HepG2 (cell line): ENCODE data around the gene STXBP4. TPM values are rescaled to one million over a fixed set of nuclear protein-coding genes. Genes with fewer than 3 reads are reported as not detected.

Source experiments
- GTF3A ChIP-seq: sonication (generic); formaldehyde crosslinking; conservative IDR thresholded peaks from 2 replicates; pipeline ENCODE4 v1.4.0; 2020; ENCODE audit warnings: mild to moderate bottlenecking, missing genetic modification reagents
- MAFG ChIP-seq: sonication (generic); formaldehyde crosslinking; IDR thresholded peaks from 2 replicates; pipeline ENCODE4 v1.5.1; 2020; ENCODE audit warnings: mild to moderate bottlenecking, missing genetic modification reagents
- U2AF2 ChIP-seq: fragments of 200-400 bp; formaldehyde crosslinking; IDR thresholded peaks from 2 replicates; pipeline ENCODE4 v1.6.1; 2017; ENCODE audit warnings: low read depth, mild to moderate bottlenecking, low read length
- ZNF552 ChIP-seq: sonication (generic); formaldehyde crosslinking; IDR thresholded peaks from 2 replicates; pipeline ENCODE4 v1.9.0; 2022; ENCODE audit warnings: missing genetic modification reagents, mild to moderate bottlenecking, borderline replicate concordance
- polyA plus RNA-seq, 8 experiments: library from polyadenylated mRNA; depleted of rRNA in 3 of 8; stranded (reverse) in 7 of 8; unstranded in 1 of 8; fragments of >200 nt; fragmentation: Illumina TruSeq in 4 of 8; extraction: Trizol in 4 of 8; gene quantifications; 2 replicates each; pipeline versions ENCODE4 v1.2.1 to v1.2.3, GENCODE V29; 2011 to 2016; ENCODE audit warnings: low read depth in 4 of 8, missing spikeins in 1 of 8, mixed read lengths in 1 of 8; ENCODE audit not compliant: insufficient read depth in 1 of 8
- total RNA-seq, 5 experiments: library from RNA; depleted of rRNA; stranded (reverse); fragments of >200 nt; fragmentation: Illumina TruSeq; extraction: Trizol; gene quantifications; 2 replicates each; pipeline ENCODE4 v1.2.3, GENCODE V29; 2016; ENCODE audit warnings: low read depth in 1 of 5
- TF ChIP-seq, protein P1 (sequence below), 2 experiments: fragments of 450-650 bp in 1 of 2; sonication (generic) in 1 of 2; formaldehyde crosslinking in 1 of 2; IDR thresholded peaks; 2 replicates each; pipeline versions ENCODE4 v1.6.1 to v1.8.0; 2016 to 2022; ENCODE audit warnings: antibody characterized with exemption in 1 of 2, mild to moderate bottlenecking in 1 of 2, missing genetic modification reagents in 1 of 2
- TF ChIP-seq, protein P2 (sequence below): sonication (generic); formaldehyde crosslinking; IDR thresholded peaks from 2 replicates; pipeline ENCODE4 v1.4.0; 2020; ENCODE audit warnings: missing genetic modification reagents

The STXBP4 gene
- total and polyA plus RNA-seq, 2 of the 13 experiments (the other 11 are each of a cell fraction or from before 2014, with no cell fraction given): 8.5 to 36.1 TPM

DNA sequence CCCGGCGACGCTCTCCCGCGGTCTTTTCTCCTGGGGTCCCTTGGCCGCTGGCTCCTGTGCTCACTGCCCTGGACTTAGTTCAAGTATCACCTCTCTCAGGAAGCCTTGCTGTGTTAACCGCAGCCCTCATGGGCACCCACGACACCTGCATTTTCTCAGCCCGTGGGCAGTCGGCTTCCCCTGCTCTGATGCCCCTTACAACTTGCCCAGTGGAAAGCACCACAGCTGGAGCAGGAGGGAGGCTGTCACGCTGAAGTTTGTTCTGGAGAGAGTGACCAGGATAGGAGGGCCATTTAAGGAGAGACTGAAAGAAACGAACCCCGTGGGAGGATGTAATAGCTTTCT is 395 bp downstream of the STXBP4 start (continued):
- TF ChIP-seq, protein P1, sequence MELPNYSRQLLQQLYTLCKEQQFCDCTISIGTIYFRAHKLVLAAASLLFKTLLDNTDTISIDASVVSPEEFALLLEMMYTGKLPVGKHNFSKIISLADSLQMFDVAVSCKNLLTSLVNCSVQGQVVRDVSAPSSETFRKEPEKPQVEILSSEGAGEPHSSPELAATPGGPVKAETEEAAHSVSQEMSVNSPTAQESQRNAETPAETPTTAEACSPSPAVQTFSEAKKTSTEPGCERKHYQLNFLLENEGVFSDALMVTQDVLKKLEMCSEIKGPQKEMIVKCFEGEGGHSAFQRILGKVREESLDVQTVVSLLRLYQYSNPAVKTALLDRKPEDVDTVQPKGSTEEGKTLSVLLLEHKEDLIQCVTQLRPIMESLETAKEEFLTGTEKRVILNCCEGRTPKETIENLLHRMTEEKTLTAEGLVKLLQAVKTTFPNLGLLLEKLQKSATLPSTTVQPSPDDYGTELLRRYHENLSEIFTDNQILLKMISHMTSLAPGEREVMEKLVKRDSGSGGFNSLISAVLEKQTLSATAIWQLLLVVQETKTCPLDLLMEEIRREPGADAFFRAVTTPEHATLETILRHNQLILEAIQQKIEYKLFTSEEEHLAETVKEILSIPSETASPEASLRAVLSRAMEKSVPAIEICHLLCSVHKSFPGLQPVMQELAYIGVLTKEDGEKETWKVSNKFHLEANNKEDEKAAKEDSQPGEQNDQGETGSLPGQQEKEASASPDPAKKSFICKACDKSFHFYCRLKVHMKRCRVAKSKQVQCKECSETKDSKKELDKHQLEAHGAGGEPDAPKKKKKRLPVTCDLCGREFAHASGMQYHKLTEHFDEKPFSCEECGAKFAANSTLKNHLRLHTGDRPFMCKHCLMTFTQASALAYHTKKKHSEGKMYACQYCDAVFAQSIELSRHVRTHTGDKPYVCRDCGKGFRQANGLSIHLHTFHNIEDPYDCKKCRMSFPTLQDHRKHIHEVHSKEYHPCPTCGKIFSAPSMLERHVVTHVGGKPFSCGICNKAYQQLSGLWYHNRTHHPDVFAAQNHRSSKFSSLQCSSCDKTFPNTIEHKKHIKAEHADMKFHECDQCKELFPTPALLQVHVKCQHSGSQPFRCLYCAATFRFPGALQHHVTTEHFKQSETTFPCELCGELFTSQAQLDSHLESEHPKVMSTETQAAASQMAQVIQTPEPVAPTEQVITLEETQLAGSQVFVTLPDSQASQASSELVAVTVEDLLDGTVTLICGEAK (IDR thresholded peaks at IDR 0.05): no peak
- TF ChIP-seq, protein P1 (CRISPR knock-in tag; IDR thresholded peaks at IDR 0.05): 0 out of 2 replicates have a peak, but pooled peaks have one; percentile 4
- TF ChIP-seq GTF3A (0 out of 2 replicates have a peak, but pooled peaks have one; percentile 31), MAFG (CRISPR knock-in tag) (no peak), U2AF2 (no peak), ZNF552 (CRISPR knock-in tag) (peak; percentile 16; the same call in 1 of the 2 replicates)
- TF ChIP-seq, protein P2, sequence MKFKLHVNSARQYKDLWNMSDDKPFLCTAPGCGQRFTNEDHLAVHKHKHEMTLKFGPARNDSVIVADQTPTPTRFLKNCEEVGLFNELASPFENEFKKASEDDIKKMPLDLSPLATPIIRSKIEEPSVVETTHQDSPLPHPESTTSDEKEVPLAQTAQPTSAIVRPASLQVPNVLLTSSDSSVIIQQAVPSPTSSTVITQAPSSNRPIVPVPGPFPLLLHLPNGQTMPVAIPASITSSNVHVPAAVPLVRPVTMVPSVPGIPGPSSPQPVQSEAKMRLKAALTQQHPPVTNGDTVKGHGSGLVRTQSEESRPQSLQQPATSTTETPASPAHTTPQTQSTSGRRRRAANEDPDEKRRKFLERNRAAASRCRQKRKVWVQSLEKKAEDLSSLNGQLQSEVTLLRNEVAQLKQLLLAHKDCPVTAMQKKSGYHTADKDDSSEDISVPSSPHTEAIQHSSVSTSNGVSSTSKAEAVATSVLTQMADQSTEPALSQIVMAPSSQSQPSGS: no peak
